ENCODE results near the gene TRAPPC6A. TPM values are rescaled to one million over a fixed set of nuclear protein-coding genes. Genes with fewer than 3 reads are reported as not detected.
A peak's percentile ranks its signal among the peaks of the same experiment; 100 is the strongest.

Gene TRAPPC6A
- total and polyA plus RNA-seq, 2 of the 13 experiments (the other 11 are each of a cell fraction or from before 2014, with no cell fraction given), result 6.5 to 21.0 TPM

DNA sequence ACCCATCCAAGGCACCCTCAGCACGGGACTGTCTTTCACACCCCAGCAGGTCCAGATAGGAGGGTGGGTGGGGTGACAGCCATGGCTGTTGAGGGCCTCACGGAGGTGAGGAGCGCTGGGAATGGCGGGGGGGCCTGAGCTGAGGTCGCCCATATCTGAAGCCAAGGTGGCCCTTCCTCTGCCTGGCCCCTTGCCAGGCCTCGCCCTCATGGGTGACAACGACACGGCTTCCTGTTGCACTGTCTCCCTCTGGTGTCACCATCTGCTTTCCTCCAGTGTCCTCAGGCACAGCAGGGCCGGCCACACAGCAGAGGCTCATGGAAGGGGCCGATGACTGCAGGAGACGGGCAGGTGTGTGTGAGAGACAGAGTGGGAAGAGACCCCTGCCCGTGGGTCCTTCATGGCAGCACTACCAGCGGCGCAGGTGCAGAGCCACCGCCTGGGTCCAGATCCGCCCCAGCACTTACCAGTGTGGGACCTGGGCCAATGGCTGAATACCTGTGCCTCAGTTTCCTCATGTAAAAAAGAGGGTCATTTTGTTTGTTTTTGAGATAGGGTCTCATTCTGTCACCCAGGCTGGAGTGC is 9.2 kb downstream of the TRAPPC6A start (continued):
- TF ChIP-seq HDAC6 (IDR thresholded peaks at IDR 0.05; ENCODE audit: low read depth, low read length), result no peak
- no peak for TF ChIP-seq PAX8 (CRISPR knock-in tag; IDR thresholded peaks at IDR 0.05; ENCODE audit: borderline replicate concordance)
- TF ChIP-seq ISX (CRISPR knock-in tag; conservative IDR thresholded peaks at IDR 0.05), result no peak
- TF ChIP-seq, protein P1, sequence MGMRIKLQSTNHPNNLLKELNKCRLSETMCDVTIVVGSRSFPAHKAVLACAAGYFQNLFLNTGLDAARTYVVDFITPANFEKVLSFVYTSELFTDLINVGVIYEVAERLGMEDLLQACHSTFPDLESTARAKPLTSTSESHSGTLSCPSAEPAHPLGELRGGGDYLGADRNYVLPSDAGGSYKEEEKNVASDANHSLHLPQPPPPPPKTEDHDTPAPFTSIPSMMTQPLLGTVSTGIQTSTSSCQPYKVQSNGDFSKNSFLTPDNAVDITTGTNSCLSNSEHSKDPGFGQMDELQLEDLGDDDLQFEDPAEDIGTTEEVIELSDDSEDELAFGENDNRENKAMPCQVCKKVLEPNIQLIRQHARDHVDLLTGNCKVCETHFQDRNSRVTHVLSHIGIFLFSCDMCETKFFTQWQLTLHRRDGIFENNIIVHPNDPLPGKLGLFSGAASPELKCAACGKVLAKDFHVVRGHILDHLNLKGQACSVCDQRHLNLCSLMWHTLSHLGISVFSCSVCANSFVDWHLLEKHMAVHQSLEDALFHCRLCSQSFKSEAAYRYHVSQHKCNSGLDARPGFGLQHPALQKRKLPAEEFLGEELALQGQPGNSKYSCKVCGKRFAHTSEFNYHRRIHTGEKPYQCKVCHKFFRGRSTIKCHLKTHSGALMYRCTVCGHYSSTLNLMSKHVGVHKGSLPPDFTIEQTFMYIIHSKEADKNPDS (CRISPR knock-in tag; IDR thresholded peaks at IDR 0.05), result no peak
- no peak for TF ChIP-seq IRF2 (CRISPR knock-in tag; IDR thresholded peaks at IDR 0.05)
- TF ChIP-seq ZNF225 (CRISPR knock-in tag; IDR thresholded peaks at IDR 0.05), result no peak
- no peak for TF ChIP-seq ZFP36 (IDR thresholded peaks at IDR 0.05; ENCODE audit: borderline replicate concordance, low read depth, low read length, partially characterized antibody)
- peak; percentile 21; the same call in 1 of the 2 replicates for TF ChIP-seq SP4 (CRISPR knock-in tag; IDR thresholded peaks at IDR 0.05)
- TF ChIP-seq, protein P2, sequence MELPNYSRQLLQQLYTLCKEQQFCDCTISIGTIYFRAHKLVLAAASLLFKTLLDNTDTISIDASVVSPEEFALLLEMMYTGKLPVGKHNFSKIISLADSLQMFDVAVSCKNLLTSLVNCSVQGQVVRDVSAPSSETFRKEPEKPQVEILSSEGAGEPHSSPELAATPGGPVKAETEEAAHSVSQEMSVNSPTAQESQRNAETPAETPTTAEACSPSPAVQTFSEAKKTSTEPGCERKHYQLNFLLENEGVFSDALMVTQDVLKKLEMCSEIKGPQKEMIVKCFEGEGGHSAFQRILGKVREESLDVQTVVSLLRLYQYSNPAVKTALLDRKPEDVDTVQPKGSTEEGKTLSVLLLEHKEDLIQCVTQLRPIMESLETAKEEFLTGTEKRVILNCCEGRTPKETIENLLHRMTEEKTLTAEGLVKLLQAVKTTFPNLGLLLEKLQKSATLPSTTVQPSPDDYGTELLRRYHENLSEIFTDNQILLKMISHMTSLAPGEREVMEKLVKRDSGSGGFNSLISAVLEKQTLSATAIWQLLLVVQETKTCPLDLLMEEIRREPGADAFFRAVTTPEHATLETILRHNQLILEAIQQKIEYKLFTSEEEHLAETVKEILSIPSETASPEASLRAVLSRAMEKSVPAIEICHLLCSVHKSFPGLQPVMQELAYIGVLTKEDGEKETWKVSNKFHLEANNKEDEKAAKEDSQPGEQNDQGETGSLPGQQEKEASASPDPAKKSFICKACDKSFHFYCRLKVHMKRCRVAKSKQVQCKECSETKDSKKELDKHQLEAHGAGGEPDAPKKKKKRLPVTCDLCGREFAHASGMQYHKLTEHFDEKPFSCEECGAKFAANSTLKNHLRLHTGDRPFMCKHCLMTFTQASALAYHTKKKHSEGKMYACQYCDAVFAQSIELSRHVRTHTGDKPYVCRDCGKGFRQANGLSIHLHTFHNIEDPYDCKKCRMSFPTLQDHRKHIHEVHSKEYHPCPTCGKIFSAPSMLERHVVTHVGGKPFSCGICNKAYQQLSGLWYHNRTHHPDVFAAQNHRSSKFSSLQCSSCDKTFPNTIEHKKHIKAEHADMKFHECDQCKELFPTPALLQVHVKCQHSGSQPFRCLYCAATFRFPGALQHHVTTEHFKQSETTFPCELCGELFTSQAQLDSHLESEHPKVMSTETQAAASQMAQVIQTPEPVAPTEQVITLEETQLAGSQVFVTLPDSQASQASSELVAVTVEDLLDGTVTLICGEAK (IDR thresholded peaks at IDR 0.05), result no peak
- TF ChIP-seq, protein P2 (CRISPR knock-in tag; IDR thresholded peaks at IDR 0.05), result no peak
- TF ChIP-seq ONECUT2 (CRISPR knock-in tag; IDR thresholded peaks at IDR 0.05), result no peak
- peak; percentile 45; the same call in 1 of the 2 replicates for TF ChIP-seq RXRA (CRISPR knock-in tag; IDR thresholded peaks at IDR 0.05)
- peak; percentile 45; the same call in 1 of the 2 replicates for TF ChIP-seq THAP11 (CRISPR knock-in tag; IDR thresholded peaks at IDR 0.05)
- no peak for TF ChIP-seq ZKSCAN8 (CRISPR knock-in tag; IDR thresholded peaks at IDR 0.05; ENCODE audit: borderline replicate concordance)
- no peak for TF ChIP-seq GZF1 (CRISPR knock-in tag; IDR thresholded peaks at IDR 0.05)
- no peak for TF ChIP-seq ZNF775 (CRISPR knock-in tag; IDR thresholded peaks at IDR 0.05; ENCODE audit: borderline replicate concordance)
- TF ChIP-seq TMF1 (CRISPR knock-in tag; IDR thresholded peaks at IDR 0.05; ENCODE audit: low read depth), result no peak
- no peak for TF ChIP-seq ZNF75D (CRISPR knock-in tag; IDR thresholded peaks at IDR 0.05; ENCODE audit: borderline replicate concordance)
- no peak for TF ChIP-seq SP140L (CRISPR knock-in tag; IDR thresholded peaks at IDR 0.05; ENCODE audit: borderline replicate concordance)
- TF ChIP-seq ZNF7 (CRISPR knock-in tag; IDR thresholded peaks at IDR 0.05), result no peak
- no peak for TF ChIP-seq ZNF839 (CRISPR knock-in tag; IDR thresholded peaks at IDR 0.05; ENCODE audit: borderline replicate concordance)
- no peak for TF ChIP-seq MBD4 (IDR thresholded peaks at IDR 0.05; ENCODE audit: borderline replicate concordance, low read length)

All from HepG2 (cell line).